Activated CD4-positive, alpha-beta T cell treated with anti-CD3 and anti-CD28 coated beads, Interleukin-2, amount 10 ng/mL, durations not matched to agents 7 days and 5 days (primary cell): ENCODE measurements around the gene TULP3. TPM values are rescaled to one million over a fixed set of nuclear protein-coding genes. Genes with fewer than 3 reads are reported as not detected.

Experiments
- CTCF ChIA-PET: fragments of 350-600 bp; sonication (Branson Sonifier 250); formaldehyde crosslinking; loops from one replicate; lab custom pipeline; 2021; ENCODE audit warnings: antibody characterized with exemption; lab: Charles Lee
- POLR2A ChIA-PET: fragments of 350-600 bp; sonication (Branson Sonifier 250); formaldehyde crosslinking; loops from one replicate; lab custom pipeline; 2021; ENCODE audit warnings: antibody characterized with exemption; lab: Charles Lee
- DNase-seq: peaks from one replicate; pipeline ENCODE4 v3.0.0-alpha.2; 2020
- H3K27ac Mint-ChIP-seq: one replicate; pipeline ENCODE4 v1.8.0; 2021; ENCODE audit warnings: mild to moderate bottlenecking, moderate library complexity, mixed read lengths
- H3K27me3 Mint-ChIP-seq: one replicate; pipeline ENCODE4 v1.8.0; 2021; ENCODE audit warnings: mixed read lengths
- H3K36me3 Mint-ChIP-seq: one replicate; pipeline ENCODE4 v1.8.0; 2021; ENCODE audit warnings: low read depth, mixed read lengths
- H3K4me1 Mint-ChIP-seq: one replicate; pipeline ENCODE4 v1.8.0; 2021; ENCODE audit warnings: mixed read lengths
- H3K4me3 Mint-ChIP-seq: one replicate; pipeline ENCODE4 v1.8.0; 2021; ENCODE audit warnings: mild to moderate bottlenecking, moderate library complexity, mixed read lengths
- H3K9me3 Mint-ChIP-seq: one replicate; pipeline ENCODE4 v1.8.0; 2021; ENCODE audit warnings: mixed read lengths
- total RNA-seq, 2 experiments: library from RNA; stranded (reverse); gene quantifications; one replicate each; pipeline ENCODE4 v1.2.3, GENCODE V29; 2021

TULP3 gene
- total RNA-seq, 2 experiments from 2014 or later: 8.6 to 9.1 TPM

GRCh38 chr12:2879853-2880252 is 10.8 kb upstream of the TULP3 start:
- Mint-ChIP-seq H3K9me3 (no peaks in the 10 kb centered on the region), H3K4me3 (peak overlapping the region; percentile 89), H3K36me3 (peaks cover 48% of the 10 kb centered on the region), H3K4me1 (peaks cover 51% of the 10 kb centered on the region), H3K27me3 (no peaks in the 10 kb centered on the region), H3K27ac (peak overlapping the region; percentile 81)
- ChIA-PET CTCF (interaction anchor here (1.0 kb wide), 2 partner anchors 11 to 26 kb away, joined by 3 to 4 read pairs; no protein-coding TSS in a partner anchor), POLR2A (no interaction called here)
- peak; percentile 23 for DNase-seq

- H3K27me3 Mint-ChIP-seq: no peaks in the 10 kb centered on the region
- peaks cover 45% of the 10 kb centered on the region for H3K4me1 Mint-ChIP-seq
- ChIA-PET POLR2A (interaction anchor here (0.6 kb wide), 1 partner anchor 190 kb away, joined by 3 read pairs; no protein-coding TSS in a partner anchor), CTCF (interaction anchor here (0.5 to 2.0 kb wide), 7 partner anchors 8 to 1957 kb away, joined by 3 to 6 read pairs (median 4); partner anchors contain the start of genes FOXM1 and RHNO1)
- DNase-seq: no peak
- H3K36me3 Mint-ChIP-seq: peaks cover 46% of the 10 kb centered on the region
- H3K4me3 Mint-ChIP-seq: no peak overlapping the region
- no peaks in the 10 kb centered on the region for H3K9me3 Mint-ChIP-seq
- peak overlapping the region; percentile 19 for H3K27ac Mint-ChIP-seq
Observed at GRCh38 chr12:2884810-2885209, 5.9 kb upstream of the TULP3 start.

DNA sequence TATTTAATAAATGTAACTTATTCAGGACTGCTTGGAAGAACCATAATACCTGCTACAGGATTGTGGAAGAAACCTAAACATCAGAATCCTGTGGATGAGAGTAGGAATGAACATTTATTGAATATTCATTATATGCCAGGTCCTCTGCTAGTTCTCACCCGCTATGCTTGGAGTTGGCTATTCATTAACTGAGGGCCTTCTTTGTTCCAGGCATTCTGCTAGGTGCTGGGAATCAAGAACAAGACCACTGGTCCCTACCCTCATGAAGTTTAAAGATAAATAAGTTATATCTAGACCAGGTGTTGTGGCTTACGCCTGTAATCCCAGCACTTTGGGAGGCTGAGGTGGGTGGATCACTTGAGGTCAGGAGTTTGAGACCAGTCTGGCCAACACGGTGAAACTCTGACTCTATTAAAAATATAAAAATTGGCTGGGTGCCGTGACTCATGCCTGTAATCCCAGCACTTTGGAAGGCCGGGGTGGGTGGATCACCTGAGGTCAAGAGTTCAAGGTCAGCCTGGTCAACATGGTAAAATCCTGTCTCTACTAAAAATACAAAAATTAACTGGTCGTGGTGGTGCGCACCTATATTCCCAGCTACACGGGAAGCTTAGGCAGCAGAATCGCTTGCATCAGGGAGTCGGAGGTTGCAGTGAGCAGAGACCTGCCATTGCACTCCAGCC is 3.8 kb upstream of the TULP3 start:
- Mint-ChIP-seq H3K9me3 (no peaks in the 10 kb centered on the region), H3K36me3 (peaks cover 37% of the 10 kb centered on the region), H3K27me3 (no peaks in the 10 kb centered on the region), H3K4me1 (peaks cover 49% of the 10 kb centered on the region), H3K27ac (no peak overlapping the region), H3K4me3 (no peak overlapping the region)
- ChIA-PET CTCF (interaction anchor here (0.6 to 1.0 kb wide), 2 partner anchors 19 to 74 kb away, joined by 3 to 4 read pairs; no protein-coding TSS in a partner anchor), POLR2A (no interaction called here)
- DNase-seq: no peak

- Mint-ChIP-seq H3K9me3 (no peaks in the 10 kb centered on the region), H3K27ac (peak overlapping the region; percentile 87), H3K27me3 (no peaks in the 10 kb centered on the region), H3K4me1 (peaks cover 44% of the 10 kb centered on the region), H3K36me3 (peaks cover 28% of the 10 kb centered on the region), H3K4me3 (peak overlapping the region; percentile 95)
- POLR2A ChIA-PET: interaction anchor here (1.4 kb wide), 1 partner anchor 13 kb away, joined by 4 read pairs; the partner anchor contains the start of genes FOXM1 and RHNO1
- no peak for DNase-seq
- CTCF ChIA-PET: interaction anchor here (1.3 to 2.6 kb wide), 3 partner anchors 9 to 80 kb away, joined by 3 to 10 read pairs (median 3); no protein-coding TSS in a partner anchor
Observed at GRCh38 chr12:2890001-2890387, 697 bp upstream of the TULP3 start.

- Mint-ChIP-seq H3K27me3 (no peaks in the 10 kb centered on the region), H3K27ac (peak overlapping the region; percentile 64), H3K4me1 (peaks cover 41% of the 10 kb centered on the region), H3K36me3 (peaks cover 21% of the 10 kb centered on the region), H3K9me3 (no peaks in the 10 kb centered on the region), H3K4me3 (peak overlapping the region; percentile 95)
- DNase-seq: peak; percentile 29
- ChIA-PET CTCF (interaction anchor here (0.6 to 2.6 kb wide), 4 partner anchors 22 to 265 kb away, joined by 3 to 10 read pairs (median 3); no protein-coding TSS in a partner anchor), POLR2A (interaction anchor here (0.7 kb wide), 1 partner anchor 10 kb away, joined by 3 read pairs; no protein-coding TSS in a partner anchor)
Observed at GRCh38 chr12:2891240-2892053, 756 bp downstream of the TULP3 start.

DNA sequence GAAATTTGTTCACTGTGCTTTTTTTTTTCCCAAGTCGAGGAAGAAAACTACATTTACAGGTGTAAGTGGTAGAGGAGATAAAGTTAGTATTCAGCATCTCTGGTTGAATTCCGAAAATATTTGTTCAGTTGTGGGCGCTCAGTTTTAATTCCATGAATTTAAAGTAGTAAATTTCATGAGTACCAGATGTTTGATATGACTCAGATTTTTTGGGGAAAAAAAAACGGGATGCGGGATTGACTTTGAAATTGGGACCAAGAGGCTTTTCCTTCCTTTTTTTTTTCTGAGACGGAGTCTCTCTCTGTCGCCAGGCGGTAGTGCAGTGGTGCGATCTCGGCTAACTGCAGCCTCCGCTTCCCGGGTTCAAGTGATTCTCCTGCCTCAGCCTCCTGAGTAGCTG is 1.6 kb downstream of the TULP3 start:
- CTCF ChIA-PET: interaction anchor here (0.6 to 1.2 kb wide), 6 partner anchors 22 to 580 kb away, joined by 3 to 4 read pairs (median 3); no protein-coding TSS in a partner anchor
- POLR2A ChIA-PET: interaction anchor here (0.7 kb wide), 2 partner anchors 9 to 1391 kb away, joined by 3 read pairs; no protein-coding TSS in a partner anchor
- no peak for DNase-seq
- no peaks in the 10 kb centered on the region for H3K9me3 Mint-ChIP-seq
- peaks cover 18% of the 10 kb centered on the region for H3K36me3 Mint-ChIP-seq
- peak overlapping the region; percentile 95 for H3K4me3 Mint-ChIP-seq
- peaks cover 41% of the 10 kb centered on the region for H3K4me1 Mint-ChIP-seq
- no peak overlapping the region for H3K27ac Mint-ChIP-seq
- H3K27me3 Mint-ChIP-seq: no peaks in the 10 kb centered on the region

GRCh38 chr12:2893007-2893406 is 2.3 kb downstream of the TULP3 start:
- Mint-ChIP-seq H3K4me3 (peak overlapping the region; percentile 28), H3K27me3 (no peaks in the 10 kb centered on the region), H3K36me3 (peaks cover 12% of the 10 kb centered on the region), H3K9me3 (no peaks in the 10 kb centered on the region), H3K4me1 (peaks cover 35% of the 10 kb centered on the region), H3K27ac (no peak overlapping the region)
- ChIA-PET CTCF (interaction anchor here (0.7 to 1.2 kb wide), 3 partner anchors 21 to 580 kb away, joined by 3 to 4 read pairs (median 3); no protein-coding TSS in a partner anchor), POLR2A (no interaction called here)
- DNase-seq: no peak

GRCh38 chr12:2895051-2895451 is 4.4 kb downstream of the TULP3 start:
- no peak overlapping the region for H3K27ac Mint-ChIP-seq
- POLR2A ChIA-PET: no interaction called here
- H3K9me3 Mint-ChIP-seq: no peaks in the 10 kb centered on the region
- no peaks in the 10 kb centered on the region for H3K36me3 Mint-ChIP-seq
- peaks cover 23% of the 10 kb centered on the region for H3K4me1 Mint-ChIP-seq
- no peak for DNase-seq
- H3K27me3 Mint-ChIP-seq: no peaks in the 10 kb centered on the region
- CTCF ChIA-PET: interaction anchor here (1.4 kb wide), 1 partner anchor 10 kb away, joined by 3 read pairs; no protein-coding TSS in a partner anchor
- H3K4me3 Mint-ChIP-seq: no peak overlapping the region

- Mint-ChIP-seq H3K9me3 (no peaks in the 10 kb centered on the region), H3K27me3 (no peaks in the 10 kb centered on the region), H3K36me3 (no peaks in the 10 kb centered on the region), H3K4me3 (no peak overlapping the region), H3K4me1 (peaks cover 18% of the 10 kb centered on the region), H3K27ac (no peak overlapping the region)
- DNase-seq: no peak
- ChIA-PET POLR2A (no interaction called here), CTCF (interaction anchor here (0.6 kb wide), 1 partner anchor 33 kb away, joined by 3 read pairs; no protein-coding TSS in a partner anchor)
Observed at GRCh38 chr12:2895511-2895910, 4.8 kb downstream of the TULP3 start.

DNA sequence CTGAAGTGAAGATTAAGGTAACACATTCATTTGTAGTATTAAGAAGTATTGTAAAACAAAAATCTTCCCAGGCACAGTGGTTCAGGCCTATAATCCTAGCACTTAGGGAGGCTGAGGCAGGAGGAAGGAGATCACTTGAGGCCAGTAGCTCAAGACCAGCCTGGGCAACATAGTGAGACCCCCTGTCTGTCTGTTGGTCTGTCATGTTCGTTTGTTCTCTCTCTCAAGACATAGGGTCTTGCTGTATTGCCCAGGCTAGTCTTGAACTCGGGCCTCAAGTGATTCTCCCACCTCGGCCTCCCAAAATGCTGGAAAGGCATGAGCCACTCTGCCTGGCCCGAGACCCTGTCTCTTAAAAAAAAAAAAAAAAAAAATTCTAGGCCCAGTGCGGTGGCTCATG is 6.7 kb downstream of the TULP3 start:
- ChIA-PET POLR2A (no interaction called here), CTCF (interaction anchor here (0.6 kb wide), 1 partner anchor 21 kb away, joined by 4 read pairs; no protein-coding TSS in a partner anchor)
- Mint-ChIP-seq H3K27ac (no peak overlapping the region), H3K4me1 (peaks cover 5% of the 10 kb centered on the region), H3K27me3 (no peaks in the 10 kb centered on the region), H3K36me3 (no peaks in the 10 kb centered on the region), H3K9me3 (no peaks in the 10 kb centered on the region), H3K4me3 (no peak overlapping the region)
- no peak for DNase-seq

GRCh38 chr12:2900642-2901041 is 10.0 kb downstream of the TULP3 start:
- Mint-ChIP-seq H3K27ac (no peak overlapping the region), H3K36me3 (no peaks in the 10 kb centered on the region), H3K4me3 (no peak overlapping the region), H3K9me3 (no peaks in the 10 kb centered on the region), H3K27me3 (no peaks in the 10 kb centered on the region), H3K4me1 (no peaks in the 10 kb centered on the region)
- no peak for DNase-seq
- ChIA-PET POLR2A (no interaction called here), CTCF (interaction anchor here (0.7 kb wide), 1 partner anchor 17 kb away, joined by 3 read pairs; no protein-coding TSS in a partner anchor)

DNA sequence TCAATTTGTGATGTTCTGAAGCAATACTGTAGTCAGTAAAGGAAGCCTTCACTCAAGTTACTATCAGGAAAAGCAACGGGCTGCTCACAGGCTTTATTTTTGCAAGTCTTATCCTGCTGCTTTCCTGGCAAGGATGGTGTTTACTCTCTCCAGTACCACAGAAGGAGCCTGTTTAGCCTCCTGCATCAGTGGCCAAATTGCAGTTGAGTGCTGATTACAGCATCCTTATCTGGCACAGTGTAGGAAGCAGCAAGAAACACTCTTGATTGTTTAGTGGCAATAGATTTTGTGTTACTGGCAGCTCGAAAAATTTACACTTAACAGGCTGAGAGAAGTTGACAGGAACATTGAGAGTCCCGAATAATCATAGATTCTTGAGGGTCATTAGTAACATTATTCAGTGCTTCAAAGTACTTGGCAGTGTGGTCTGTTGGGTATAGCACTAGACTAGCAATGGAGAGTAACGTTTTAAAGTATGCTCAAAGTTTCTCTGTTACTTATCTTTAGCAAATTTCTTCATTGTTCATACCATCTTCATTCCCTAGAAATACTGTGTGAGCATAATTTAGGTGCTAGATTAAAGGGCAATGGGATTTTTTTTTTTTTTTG is 11.7 kb downstream of the TULP3 start:
- H3K4me1 Mint-ChIP-seq: no peaks in the 10 kb centered on the region
- H3K4me3 Mint-ChIP-seq: no peak overlapping the region
- H3K27ac Mint-ChIP-seq: no peak overlapping the region
- DNase-seq: no peak
- no peaks in the 10 kb centered on the region for H3K9me3 Mint-ChIP-seq
- POLR2A ChIA-PET: no interaction called here
- CTCF ChIA-PET: interaction anchor here (0.6 kb wide), 2 partner anchors 62 to 91 kb away, joined by 3 to 4 read pairs; no protein-coding TSS in a partner anchor
- H3K27me3 Mint-ChIP-seq: no peaks in the 10 kb centered on the region
- H3K36me3 Mint-ChIP-seq: no peaks in the 10 kb centered on the region
